T1000 (cell line): ENCODE results near the gene CHST15.

ENCODE experiments used
- DNase-seq: peaks from one replicate; lab custom pipeline; 2025; ENCODE audit warnings: mixed read lengths; lab: John Stamatoyannopoulos, UW

Gene CHST15

GRCh38 chr10:124029559-124029958 is 63.8 kb downstream of the CHST15 start:
- no peak for DNase-seq

- DNase-seq: no peak
These were observed 64.5 kb downstream of the CHST15 start for GRCh38 chr10:124028700-124029480.

GRCh38 chr10:124027651-124028050 is 65.7 kb downstream of the CHST15 start:
- DNase-seq: no peak

- no peak for DNase-seq
These were observed 66.3 kb downstream of the CHST15 start for GRCh38 chr10:124027031-124027611.

GRCh38 chr10:124026589-124026939 is 66.8 kb downstream of the CHST15 start:
- DNase-seq: no peak

GRCh38 chr10:124025660-124026588 is 67.5 kb downstream of the CHST15 start:
- no peak for DNase-seq

- DNase-seq: no peak
These were observed 68.2 kb downstream of the CHST15 start for GRCh38 chr10:124025152-124025551.

GRCh38 chr10:124022066-124022465 is 71.3 kb downstream of the CHST15 start:
- no peak for DNase-seq

GRCh38 chr10:124020981-124021815 is 72.2 kb downstream of the CHST15 start:
- DNase-seq: no peak

- DNase-seq: no peak
These were observed 73.3 kb downstream of the CHST15 start for GRCh38 chr10:124019886-124020797.

- no peak for DNase-seq
These were observed 74.4 kb downstream of the CHST15 start for GRCh38 chr10:124018886-124019525.

GRCh38 chr10:124017729-124018128 is 75.7 kb downstream of the CHST15 start:
- no peak for DNase-seq

GRCh38 chr10:124016804-124017375 is 76.5 kb downstream of the CHST15 start:
- DNase-seq: no peak

- no peak for DNase-seq
These were observed 77.4 kb downstream of the CHST15 start for GRCh38 chr10:124015991-124016390.

GRCh38 chr10:124014416-124015154 is 78.8 kb downstream of the CHST15 start:
- no peak for DNase-seq

- no peak for DNase-seq
These were observed 79.5 kb downstream of the CHST15 start for GRCh38 chr10:124013916-124014315.

- no peak for DNase-seq
These were observed 80.4 kb downstream of the CHST15 start for GRCh38 chr10:124012991-124013390.

GRCh38 chr10:124012583-124012982 is 80.8 kb downstream of the CHST15 start:
- no peak for DNase-seq

GRCh38 chr10:124012066-124012465 is 81.3 kb downstream of the CHST15 start:
- DNase-seq: no peak
